Osteoblast (primary cell): ENCODE results near the gene PLA2G12A. TPM values are rescaled to one million over a fixed set of nuclear protein-coding genes. Genes with fewer than 3 reads are reported as not detected.

Experiments used
- DNase-seq: peaks from one replicate; pipeline ENCODE4 v3.0.0; 2011; ENCODE audit warnings: low spot score, mixed read lengths; ENCODE audit not compliant: insufficient read length; ENCODE audit errors: missing footprints
- H2AFZ ChIP-seq: 2 replicates; pipeline ENCODE4 v1.6.0; 2011; ENCODE audit warnings: mild to moderate bottlenecking, low read length
- H3K27ac ChIP-seq: 2 replicates; pipeline ENCODE4 v1.5.1; 2011; ENCODE audit warnings: mild to moderate bottlenecking, low read depth, low read length, moderate library complexity
- H3K27me3 ChIP-seq: 2 replicates; pipeline ENCODE4 v1.6.0; 2012; ENCODE audit warnings: mild to moderate bottlenecking, control low read depth, inconsistent platforms, low read length, moderate library complexity; ENCODE audit not compliant: insufficient read depth
- H3K36me3 ChIP-seq: 2 replicates; pipeline ENCODE4 v1.5.1; 2011; ENCODE audit warnings: mild to moderate bottlenecking, low read length, control low read depth, moderate library complexity; ENCODE audit not compliant: insufficient read depth
- H3K4me1 ChIP-seq: 2 replicates; pipeline ENCODE4 v1.5.1; 2011; ENCODE audit warnings: mild to moderate bottlenecking, low read length, control low read depth, moderate library complexity; ENCODE audit not compliant: insufficient read depth
- H3K4me2 ChIP-seq: 2 replicates; pipeline ENCODE4 v1.6.0; 2011; ENCODE audit warnings: mild to moderate bottlenecking, low read length; ENCODE audit not compliant: insufficient read depth
- H3K4me3 ChIP-seq: fragments of 200-600 bp; sonication (generic); 3 replicates; pipeline ENCODE4 v1.5.1; 2012; ENCODE audit warnings: mild to moderate bottlenecking, low read length, inconsistent platforms; ENCODE audit not compliant: insufficient read depth
- H3K79me2 ChIP-seq: 2 replicates; pipeline ENCODE4 v1.6.0; 2012; ENCODE audit warnings: mild to moderate bottlenecking, low read length, control low read depth, inconsistent platforms; ENCODE audit not compliant: insufficient read depth
- H3K9me3 ChIP-seq: 2 replicates; pipeline ENCODE4 v1.5.1; 2011; ENCODE audit warnings: low read depth, low read length, control low read depth
- H4K20me1 ChIP-seq: 2 replicates; pipeline ENCODE4 v1.6.0; 2012; ENCODE audit warnings: mild to moderate bottlenecking, low read length, control low read depth; ENCODE audit not compliant: insufficient read depth
- total RNA-seq: library from RNA; depleted of rRNA; stranded (reverse); fragments of >200 nt; gene quantifications from 2 replicates; pipeline ENCODE4 v1.2.3, GENCODE V29; 2012
- TF ChIP-seq, protein P1 (sequence below): IDR thresholded peaks from 2 replicates; pipeline ENCODE4 v1.5.1; 2011; ENCODE audit warnings: mild to moderate bottlenecking, low read depth, low read length, moderate library complexity; ENCODE audit errors: extremely low read depth

The PLA2G12A gene
- total RNA-seq, 1 donor, result 16.3 TPM

GRCh38 chr4:109755656-109756055, 25.8 kb upstream of the PLA2G12A start:
- H3K27ac ChIP-seq, result no peak overlapping the region
- no peaks in the 10 kb centered on the region for H3K36me3 ChIP-seq
- no peak overlapping the region for H3K4me2 ChIP-seq
- H3K27me3 ChIP-seq, result no peaks in the 10 kb centered on the region
- H3K79me2 ChIP-seq, result no peaks in the 10 kb centered on the region
- no peak overlapping the region for H2AFZ ChIP-seq
- no peaks in the 10 kb centered on the region for H3K9me3 ChIP-seq
- TF ChIP-seq, protein P1, sequence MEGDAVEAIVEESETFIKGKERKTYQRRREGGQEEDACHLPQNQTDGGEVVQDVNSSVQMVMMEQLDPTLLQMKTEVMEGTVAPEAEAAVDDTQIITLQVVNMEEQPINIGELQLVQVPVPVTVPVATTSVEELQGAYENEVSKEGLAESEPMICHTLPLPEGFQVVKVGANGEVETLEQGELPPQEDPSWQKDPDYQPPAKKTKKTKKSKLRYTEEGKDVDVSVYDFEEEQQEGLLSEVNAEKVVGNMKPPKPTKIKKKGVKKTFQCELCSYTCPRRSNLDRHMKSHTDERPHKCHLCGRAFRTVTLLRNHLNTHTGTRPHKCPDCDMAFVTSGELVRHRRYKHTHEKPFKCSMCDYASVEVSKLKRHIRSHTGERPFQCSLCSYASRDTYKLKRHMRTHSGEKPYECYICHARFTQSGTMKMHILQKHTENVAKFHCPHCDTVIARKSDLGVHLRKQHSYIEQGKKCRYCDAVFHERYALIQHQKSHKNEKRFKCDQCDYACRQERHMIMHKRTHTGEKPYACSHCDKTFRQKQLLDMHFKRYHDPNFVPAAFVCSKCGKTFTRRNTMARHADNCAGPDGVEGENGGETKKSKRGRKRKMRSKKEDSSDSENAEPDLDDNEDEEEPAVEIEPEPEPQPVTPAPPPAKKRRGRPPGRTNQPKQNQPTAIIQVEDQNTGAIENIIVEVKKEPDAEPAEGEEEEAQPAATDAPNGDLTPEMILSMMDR, result no peak
- H4K20me1 ChIP-seq, result no peaks in the 10 kb centered on the region
- no peaks in the 10 kb centered on the region for H3K4me1 ChIP-seq
- no peak for DNase-seq
- H3K4me3 ChIP-seq, result no peak overlapping the region

DNA sequence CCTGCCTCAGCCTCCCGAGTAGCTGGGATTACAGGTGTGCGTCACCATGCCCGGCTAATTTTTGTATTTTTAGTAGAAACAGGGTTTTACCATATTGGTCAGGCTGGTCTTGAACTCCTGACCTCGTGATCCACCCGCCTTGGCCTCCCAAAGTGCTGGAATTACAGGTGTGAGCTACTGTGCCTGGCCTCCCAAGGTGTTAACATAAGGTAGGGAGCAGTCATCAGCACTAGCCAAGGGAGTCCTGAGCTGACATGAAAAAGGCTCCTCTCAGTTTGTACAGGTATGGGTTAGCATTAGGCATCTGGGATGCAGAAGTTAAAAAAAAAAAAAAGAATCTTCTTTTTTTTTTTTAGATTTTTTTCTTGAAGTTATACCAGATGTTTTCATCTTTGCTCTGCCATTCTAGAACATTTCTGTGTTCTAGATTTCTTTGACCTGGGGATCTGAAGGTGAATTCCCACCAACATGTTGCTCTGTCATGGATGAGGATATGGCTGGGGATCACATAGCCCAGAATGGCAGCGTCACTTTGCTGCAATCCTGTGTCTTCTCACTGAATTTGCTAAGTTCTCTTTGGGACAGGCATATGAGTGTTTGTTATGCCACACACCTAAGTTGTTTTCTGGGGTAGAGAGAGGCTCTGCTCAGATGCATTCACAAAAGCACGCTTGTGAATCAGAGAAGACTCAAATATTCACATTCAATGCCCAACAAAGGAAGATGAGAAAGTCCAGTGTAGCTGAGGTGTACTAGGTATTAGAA, 24.4 kb upstream of the PLA2G12A start:
- no peak overlapping the region for H3K4me3 ChIP-seq
- DNase-seq, result no peak

GRCh38 chr4:109752525-109752924, 22.7 kb upstream of the PLA2G12A start:
- Histone ChIP-seq H3K79me2 (no peaks in the 10 kb centered on the region), H3K36me3 (no peaks in the 10 kb centered on the region), H3K27me3 (no peaks in the 10 kb centered on the region), H3K4me1 (no peaks in the 10 kb centered on the region), H4K20me1 (no peaks in the 10 kb centered on the region), H3K4me3 (no peak overlapping the region), H3K9me3 (no peaks in the 10 kb centered on the region), H2AFZ (no peak overlapping the region), H3K27ac (no peak overlapping the region), H3K4me2 (no peak overlapping the region)
- no peak for DNase-seq
- TF ChIP-seq, protein P1, result no peak

More for the DNA sequence above, 24.4 kb upstream of the PLA2G12A start:
- no peaks in the 10 kb centered on the region for H3K4me1 ChIP-seq
- H3K27ac ChIP-seq, result no peak overlapping the region
- no peak overlapping the region for H3K4me2 ChIP-seq
- H3K27me3 ChIP-seq, result no peaks in the 10 kb centered on the region
- H3K9me3 ChIP-seq, result no peaks in the 10 kb centered on the region
- H4K20me1 ChIP-seq, result no peaks in the 10 kb centered on the region
- no peak overlapping the region for H2AFZ ChIP-seq
- H3K36me3 ChIP-seq, result no peaks in the 10 kb centered on the region
- TF ChIP-seq, protein P1, result no peak
- H3K79me2 ChIP-seq, result no peaks in the 10 kb centered on the region

- Histone ChIP-seq H3K9me3 (no peaks in the 10 kb centered on the region), H2AFZ (no peak overlapping the region), H3K4me1 (no peaks in the 10 kb centered on the region), H3K36me3 (no peaks in the 10 kb centered on the region), H3K27me3 (no peaks in the 10 kb centered on the region), H3K27ac (no peak overlapping the region), H3K79me2 (no peaks in the 10 kb centered on the region), H3K4me2 (no peak overlapping the region), H3K4me3 (no peak overlapping the region), H4K20me1 (no peaks in the 10 kb centered on the region)
- TF ChIP-seq, protein P1, result no peak
- no peak for DNase-seq
These were observed 22.0 kb upstream of the PLA2G12A start for GRCh38 chr4:109751852-109752251.
